Endothelial cell of umbilical vein (primary cell): Measurements from ENCODE around the gene FAM187B.

ENCODE experiments used
- CTCF ChIP-seq, 2 donors: IDR thresholded peaks; 1 replicate in 1 of 2; 2 replicates in 1 of 2; pipeline ENCODE4 v1.5.1; 2011; ENCODE audit warnings: low read length in 2 of 2, mild to moderate bottlenecking in 2 of 2, moderate library complexity in 2 of 2, control low read depth in 1 of 2, inconsistent platforms in 1 of 2, low read depth in 1 of 2; ENCODE audit not compliant: insufficient read depth in 1 of 2; ENCODE audit errors: extremely low read depth in 1 of 2
- EZH2 ChIP-seq: IDR thresholded peaks from 2 replicates; pipeline ENCODE4 v1.6.1; 2012; ENCODE audit warnings: borderline replicate concordance, low read depth, mild to moderate bottlenecking, moderate library complexity, low read length, inconsistent platforms; ENCODE audit not compliant: severe bottlenecking
- POLR2AphosphoS5 ChIP-seq: IDR thresholded peaks from 2 replicates; pipeline ENCODE4 v1.6.1; 2012; ENCODE audit warnings: low read depth, mild to moderate bottlenecking, control low read depth, low read length, moderate library complexity; ENCODE audit not compliant: insufficient read depth
- TF ChIP-seq, protein P1 (sequence below): IDR thresholded peaks from 2 replicates; pipeline ENCODE4 v1.6.1; 2011; ENCODE audit not compliant: insufficient read depth, insufficient read length

GRCh38 chr19:35216016-35216832 is 12.3 kb downstream of the FAM187B start:
- TF ChIP-seq CTCF (IDR thresholded peaks at IDR 0.05; ENCODE audit: extremely low read depth in 1 of 2, insufficient read depth in 1 of 2, low read depth in 1 of 2, low read length in 2 of 2) = no peak
- no peak for TF ChIP-seq POLR2AphosphoS5
- TF ChIP-seq, protein P1, sequence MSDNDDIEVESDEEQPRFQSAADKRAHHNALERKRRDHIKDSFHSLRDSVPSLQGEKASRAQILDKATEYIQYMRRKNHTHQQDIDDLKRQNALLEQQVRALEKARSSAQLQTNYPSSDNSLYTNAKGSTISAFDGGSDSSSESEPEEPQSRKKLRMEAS = no peak
- TF ChIP-seq EZH2 = no peak
